Activated CD4-positive, alpha-beta T cell treated with anti-CD3 and anti-CD28 coated beads, Interleukin-2, amount 10 ng/mL, durations not matched to agents 24 days and 14 days (primary cell): ENCODE data around the gene SYNGAP1. TPM values are rescaled to one million over a fixed set of nuclear protein-coding genes. Genes with fewer than 3 reads are reported as not detected.
A peak's percentile ranks its signal among the peaks of the same experiment; 100 is the strongest.

Experiments
- DNase-seq: peaks from one replicate; pipeline ENCODE4 v3.0.0; 2022
- H3K27ac Mint-ChIP-seq: one replicate; pipeline ENCODE4 v1.8.0; 2022; ENCODE audit warnings: mild to moderate bottlenecking, mixed read lengths
- H3K27me3 Mint-ChIP-seq: one replicate; pipeline ENCODE4 v1.8.0; 2022; ENCODE audit warnings: mixed read lengths
- H3K36me3 Mint-ChIP-seq: one replicate; pipeline ENCODE4 v1.8.0; 2022; ENCODE audit warnings: low read depth, mild to moderate bottlenecking, mixed read lengths
- H3K4me1 Mint-ChIP-seq: one replicate; pipeline ENCODE4 v1.8.0; 2021; ENCODE audit warnings: mixed read lengths
- H3K4me3 Mint-ChIP-seq: one replicate; pipeline ENCODE4 v1.8.0; 2022; ENCODE audit warnings: mild to moderate bottlenecking, moderate library complexity, mixed read lengths
- H3K9me3 Mint-ChIP-seq: one replicate; pipeline ENCODE4 v1.8.0; 2021; ENCODE audit warnings: mixed read lengths
- intact Hi-C: fragments of 100-400 bp; cut with micrococcal nuclease; formaldehyde crosslinking; loops from one replicate; pipeline ENCODE4 v1.15.1; 2023
- total RNA-seq: library from RNA; stranded (reverse); gene quantifications from 2 replicates; pipeline ENCODE4 v1.2.3, GENCODE V29; 2022

The SYNGAP1 gene
- total RNA-seq, 1 donor from 2014 or later: 41.5 TPM

- peak overlapping the region; percentile 74 for H3K27ac Mint-ChIP-seq
- H3K27me3 Mint-ChIP-seq: no peaks in the 10 kb centered on the region
- peaks cover 28% of the 10 kb centered on the region for H3K36me3 Mint-ChIP-seq
- intact Hi-C loops: loop anchor here (1.0 kb wide), 1 partner anchor 23 kb away; the partner anchor contains the start of gene ZBTB9
- H3K4me3 Mint-ChIP-seq: peak overlapping the region; percentile 90
- H3K9me3 Mint-ChIP-seq: no peaks in the 10 kb centered on the region
- H3K4me1 Mint-ChIP-seq: peaks cover 58% of the 10 kb centered on the region
- peak; percentile 95 for DNase-seq
Observed at GRCh38 chr6:33430991-33431879, 11.4 kb downstream of the SYNGAP1 start.

- Mint-ChIP-seq H3K4me3 (peak overlapping the region; percentile 37), H3K27me3 (no peaks in the 10 kb centered on the region), H3K9me3 (no peaks in the 10 kb centered on the region), H3K36me3 (peaks cover 35% of the 10 kb centered on the region), H3K4me1 (peaks cover 51% of the 10 kb centered on the region), H3K27ac (no peak overlapping the region)
- intact Hi-C loops: no loop called here
- no peak for DNase-seq
Observed at GRCh38 chr6:33431880-33432541, 12.1 kb downstream of the SYNGAP1 start.

- no peak for DNase-seq
- Mint-ChIP-seq H3K27me3 (no peaks in the 10 kb centered on the region), H3K27ac (no peak overlapping the region), H3K4me1 (peaks cover 47% of the 10 kb centered on the region), H3K4me3 (peak overlapping the region; percentile 1), H3K36me3 (peaks cover 37% of the 10 kb centered on the region), H3K9me3 (no peaks in the 10 kb centered on the region)
- intact Hi-C loops: no loop called here
Observed at GRCh38 chr6:33432546-33432945, 12.7 kb downstream of the SYNGAP1 start.

DNA sequence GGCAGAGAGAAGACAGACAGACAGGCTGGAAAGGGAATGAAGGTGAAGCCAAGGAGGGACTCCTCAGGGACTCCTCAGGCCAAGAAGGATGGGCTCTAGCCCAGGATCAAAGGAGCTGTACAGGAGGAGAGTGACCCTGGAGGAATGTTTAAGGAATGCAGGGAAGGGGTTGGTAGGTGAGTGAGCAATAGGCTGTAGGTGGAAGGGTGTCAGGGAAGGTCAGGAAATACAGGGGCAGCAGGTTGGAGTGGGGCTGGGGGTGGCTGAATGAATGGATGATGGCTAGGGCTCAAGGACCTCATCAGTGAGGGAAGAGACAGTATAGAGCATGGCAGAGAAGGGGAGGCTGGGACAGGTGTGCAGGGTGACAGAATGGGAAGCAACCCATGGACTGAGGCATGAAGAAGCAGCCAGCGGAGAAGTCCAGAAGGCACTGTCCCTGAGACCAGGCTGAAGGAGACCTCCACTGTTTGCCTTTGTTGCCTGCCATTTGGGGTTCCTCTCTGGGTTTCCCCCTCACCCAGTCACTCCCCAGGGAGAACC is 13.2 kb downstream of the SYNGAP1 start:
- intact Hi-C loops: no loop called here
- Mint-ChIP-seq H3K27ac (peak overlapping the region; percentile 36), H3K36me3 (peaks cover 40% of the 10 kb centered on the region), H3K27me3 (no peaks in the 10 kb centered on the region), H3K4me1 (peaks cover 47% of the 10 kb centered on the region), H3K4me3 (peak overlapping the region; percentile 1), H3K9me3 (no peaks in the 10 kb centered on the region)
- no peak for DNase-seq

GRCh38 chr6:33433544-33434191 is 13.8 kb downstream of the SYNGAP1 start:
- H3K36me3 Mint-ChIP-seq: peaks cover 46% of the 10 kb centered on the region
- H3K27ac Mint-ChIP-seq: peak overlapping the region; percentile 22

GRCh38 chr6:33434961-33435360 is 15.1 kb downstream of the SYNGAP1 start:
- H3K27ac Mint-ChIP-seq: no peak overlapping the region
- no peak for DNase-seq
- intact Hi-C loops: no loop called here
- no peaks in the 10 kb centered on the region for H3K27me3 Mint-ChIP-seq
- H3K4me1 Mint-ChIP-seq: peaks cover 33% of the 10 kb centered on the region
- H3K36me3 Mint-ChIP-seq: peaks cover 54% of the 10 kb centered on the region
- H3K4me3 Mint-ChIP-seq: no peak overlapping the region
- no peaks in the 10 kb centered on the region for H3K9me3 Mint-ChIP-seq

More at GRCh38 chr6:33433544-33434191, 13.8 kb downstream of the SYNGAP1 start:
- intact Hi-C loops: no loop called here
- DNase-seq: no peak
- Mint-ChIP-seq H3K4me1 (peaks cover 43% of the 10 kb centered on the region), H3K9me3 (no peaks in the 10 kb centered on the region), H3K27me3 (no peaks in the 10 kb centered on the region), H3K4me3 (no peak overlapping the region)

GRCh38 chr6:33437666-33438065 is 17.8 kb downstream of the SYNGAP1 start:
- no peak overlapping the region for H3K27ac Mint-ChIP-seq
- H3K4me3 Mint-ChIP-seq: no peak overlapping the region
- H3K36me3 Mint-ChIP-seq: peaks cover 64% of the 10 kb centered on the region
- H3K4me1 Mint-ChIP-seq: peaks cover 12% of the 10 kb centered on the region
- DNase-seq: no peak
- intact Hi-C loops: no loop called here
- no peaks in the 10 kb centered on the region for H3K9me3 Mint-ChIP-seq
- no peaks in the 10 kb centered on the region for H3K27me3 Mint-ChIP-seq

- peaks cover 60% of the 10 kb centered on the region for H3K36me3 Mint-ChIP-seq
- peaks cover 5% of the 10 kb centered on the region for H3K4me1 Mint-ChIP-seq
- DNase-seq: no peak
- H3K4me3 Mint-ChIP-seq: no peak overlapping the region
- intact Hi-C loops: no loop called here
- no peaks in the 10 kb centered on the region for H3K9me3 Mint-ChIP-seq
- H3K27ac Mint-ChIP-seq: no peak overlapping the region
- H3K27me3 Mint-ChIP-seq: no peaks in the 10 kb centered on the region
Observed at GRCh38 chr6:33438978-33439594, 19.2 kb downstream of the SYNGAP1 start.

DNA sequence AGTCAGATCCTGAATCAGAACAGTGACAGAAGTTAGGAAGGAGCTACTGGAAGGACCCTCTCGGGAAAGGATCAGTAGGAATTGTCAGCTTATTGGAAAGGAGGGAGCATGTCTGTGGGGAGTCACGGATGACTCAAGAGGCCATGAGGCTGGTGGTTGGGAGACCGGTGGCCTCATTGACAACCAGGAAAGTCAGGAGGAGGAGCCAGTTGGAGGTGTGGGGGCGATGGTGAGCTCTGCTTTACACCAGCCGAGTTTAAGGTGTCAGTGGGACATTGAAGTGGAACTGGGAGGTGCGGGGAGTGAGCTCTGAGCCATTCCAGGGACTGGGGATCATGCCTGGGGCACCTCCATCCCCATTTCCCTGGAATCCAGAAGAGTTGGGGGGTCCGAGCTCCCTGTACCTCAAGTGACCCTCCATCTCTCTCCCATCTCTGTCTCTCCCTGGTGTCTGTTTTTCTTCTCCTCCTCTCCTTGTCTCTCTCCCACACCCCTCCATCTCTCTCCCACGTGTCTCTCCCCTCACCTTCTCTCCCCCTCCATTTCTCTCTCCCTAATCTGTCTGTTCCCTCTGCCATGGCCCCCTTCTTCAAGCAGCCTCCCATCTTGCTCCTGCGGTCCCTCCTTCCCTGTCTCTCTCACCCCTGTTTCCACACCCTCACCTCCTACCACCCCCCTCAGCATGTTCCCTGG is 20.2 kb downstream of the SYNGAP1 start:
- Mint-ChIP-seq H3K27me3 (no peaks in the 10 kb centered on the region), H3K9me3 (no peaks in the 10 kb centered on the region), H3K36me3 (peaks cover 65% of the 10 kb centered on the region), H3K27ac (no peak overlapping the region), H3K4me3 (no peak overlapping the region), H3K4me1 (peaks cover 3% of the 10 kb centered on the region)
- intact Hi-C loops: no loop called here
- DNase-seq: no peak

DNA sequence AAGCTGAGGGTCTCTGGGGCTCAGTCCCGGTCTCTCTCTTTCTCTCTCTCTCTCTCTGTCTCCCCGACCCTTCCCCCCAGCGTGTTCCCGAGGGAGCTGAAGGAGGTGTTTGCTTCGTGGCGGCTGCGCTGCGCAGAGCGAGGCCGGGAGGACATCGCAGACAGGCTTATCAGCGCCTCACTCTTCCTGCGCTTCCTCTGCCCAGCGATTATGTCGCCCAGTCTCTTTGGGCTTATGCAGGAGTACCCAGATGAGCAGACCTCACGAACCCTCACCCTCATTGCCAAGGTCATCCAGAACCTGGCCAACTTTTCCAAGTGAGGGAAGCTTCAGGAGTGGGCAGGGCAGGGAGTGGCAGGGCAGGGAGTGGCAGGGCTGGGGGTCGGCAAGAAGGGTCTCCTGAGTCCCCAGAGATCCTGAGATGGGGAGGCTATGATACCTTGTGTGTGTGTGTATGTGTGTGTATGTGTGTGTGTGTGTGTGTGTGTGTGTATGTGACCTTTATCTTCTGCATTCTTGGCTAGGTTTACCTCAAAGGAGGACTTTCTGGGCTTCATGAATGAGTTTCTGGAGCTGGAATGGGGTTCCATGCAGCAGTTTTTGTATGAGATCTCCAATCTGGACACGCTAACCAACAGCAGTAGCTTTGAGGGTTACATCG is 20.9 kb downstream of the SYNGAP1 start:
- Mint-ChIP-seq H3K9me3 (no peaks in the 10 kb centered on the region), H3K27ac (peak overlapping the region; percentile 8), H3K27me3 (no peaks in the 10 kb centered on the region), H3K4me3 (no peak overlapping the region), H3K36me3 (peaks cover 62% of the 10 kb centered on the region), H3K4me1 (peaks cover 3% of the 10 kb centered on the region)
- no peak for DNase-seq
- intact Hi-C loops: no loop called here

DNA sequence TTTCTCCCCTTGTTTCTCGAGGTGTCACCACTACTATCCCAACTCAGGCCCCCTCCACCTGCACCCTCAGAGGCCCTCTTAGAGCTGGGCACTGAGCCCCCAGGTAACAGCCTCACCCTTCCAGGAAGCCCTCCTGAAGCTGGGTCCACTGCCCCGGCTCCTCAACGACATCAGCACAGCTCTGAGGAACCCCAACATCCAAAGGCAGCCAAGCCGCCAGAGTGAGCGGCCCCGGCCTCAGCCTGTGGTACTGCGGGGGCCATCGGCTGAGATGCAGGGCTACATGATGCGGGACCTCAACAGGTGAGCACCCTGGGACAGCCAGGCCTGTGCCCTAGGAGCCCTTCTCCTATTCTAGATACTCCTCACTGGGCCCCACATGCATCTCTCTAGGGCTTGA is 21.6 kb downstream of the SYNGAP1 start:
- Mint-ChIP-seq H3K9me3 (no peaks in the 10 kb centered on the region), H3K36me3 (peaks cover 62% of the 10 kb centered on the region), H3K4me1 (peaks cover 3% of the 10 kb centered on the region), H3K4me3 (no peak overlapping the region), H3K27me3 (no peaks in the 10 kb centered on the region), H3K27ac (no peak overlapping the region)
- intact Hi-C loops: no loop called here
- DNase-seq: no peak

GRCh38 chr6:33442283-33442682 is 22.4 kb downstream of the SYNGAP1 start:
- Mint-ChIP-seq H3K36me3 (peaks cover 59% of the 10 kb centered on the region), H3K9me3 (no peaks in the 10 kb centered on the region)
- intact Hi-C loops: no loop called here

More at GRCh38 chr6:33442283-33442682, 22.4 kb downstream of the SYNGAP1 start:
- no peak for DNase-seq
- H3K27ac Mint-ChIP-seq: no peak overlapping the region
- H3K4me3 Mint-ChIP-seq: no peak overlapping the region
- no peaks in the 10 kb centered on the region for H3K27me3 Mint-ChIP-seq
- peaks cover 3% of the 10 kb centered on the region for H3K4me1 Mint-ChIP-seq
